Astrocyte (in vitro differentiated cells and primary cell): Measurements from ENCODE around the gene NAB2.

ENCODE experiments used
- CTCF ChIP-seq: IDR thresholded peaks from 2 replicates; pipeline ENCODE4 v1.5.1; 2011; ENCODE audit warnings: low read depth, mild to moderate bottlenecking, inconsistent platforms, low read length, moderate library complexity; ENCODE audit not compliant: insufficient read depth
- EZH2 ChIP-seq: IDR thresholded peaks from 2 replicates; pipeline ENCODE4 v1.6.1; 2012; ENCODE audit warnings: mild to moderate bottlenecking, low read length, inconsistent platforms; ENCODE audit not compliant: insufficient read depth

DNA sequence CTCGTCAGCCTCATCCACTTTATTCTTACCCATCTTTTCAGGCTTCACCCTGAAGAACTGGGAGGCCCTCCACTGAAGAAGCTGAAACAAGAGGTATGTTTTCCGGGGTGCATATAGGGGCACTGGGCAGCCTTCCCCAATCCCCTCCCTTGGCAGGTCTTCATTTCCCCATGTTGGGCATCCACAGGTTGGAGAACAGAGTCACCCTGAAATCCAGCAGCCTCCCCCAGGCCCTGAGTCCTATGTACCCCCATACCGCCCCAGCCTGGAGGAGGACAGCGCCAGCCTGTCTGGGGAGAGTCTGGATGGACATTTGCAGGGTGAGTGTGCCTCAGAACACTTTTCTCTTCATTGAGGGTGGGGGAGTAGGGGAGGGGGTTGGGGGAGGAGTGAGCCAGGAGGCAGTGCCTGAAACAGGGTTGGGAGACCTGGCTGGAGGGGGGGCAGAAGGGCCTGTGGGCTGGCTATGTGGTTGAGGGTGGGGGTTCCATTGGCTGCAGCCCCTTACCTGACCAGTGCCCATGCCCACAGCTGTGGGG, 4.0 kb downstream of the NAB2 start:
- no peak for TF ChIP-seq CTCF
- no peak for TF ChIP-seq EZH2
